Measurements from ENCODE around the gene ZNF358. TPM values are rescaled to one million over a fixed set of nuclear protein-coding genes. Genes with fewer than 3 reads are reported as not detected.

ZNF358 gene
- total and polyA plus RNA-seq, 11 donors: 49.3 to 159 (median 74.4) TPM

GRCh38 chr19:7497292-7497691 is 18.6 kb upstream of the ZNF358 start:
- DNase-seq: peak in 1 of 5 donors; percentile 38
- ATAC-seq: peak in 1 of 4 donors; percentile 29
- TF ChIP-seq CTCF (IDR thresholded peaks at IDR 0.05) (peak in 5 of 12 donors; percentile 13 to 33 (median 29)), POLR2A (IDR thresholded peaks at IDR 0.05) (no peak)
- H3K4me1 ChIP-seq: peaks cover 0 to 26% (median 11%) of the 10 kb centered on the region in 12 donors
- 47 to 63% (median 53%) methylated on average over 5 to 7 of the region's 7 CpGs for WGBS, 4 donors
- no peaks in the 10 kb centered on the region for H3K36me3 ChIP-seq
- H3K4me3 ChIP-seq: no peak overlapping the region
- H3K27ac ChIP-seq: no peak overlapping the region
- intact Hi-C loops (cut with DNase I): no loop called here
- peaks cover 3 to 23% (median 17%) of the 10 kb centered on the region in 9 donors for H3K27me3 ChIP-seq
- H3K9me3 ChIP-seq: no peaks in the 10 kb centered on the region

DNA sequence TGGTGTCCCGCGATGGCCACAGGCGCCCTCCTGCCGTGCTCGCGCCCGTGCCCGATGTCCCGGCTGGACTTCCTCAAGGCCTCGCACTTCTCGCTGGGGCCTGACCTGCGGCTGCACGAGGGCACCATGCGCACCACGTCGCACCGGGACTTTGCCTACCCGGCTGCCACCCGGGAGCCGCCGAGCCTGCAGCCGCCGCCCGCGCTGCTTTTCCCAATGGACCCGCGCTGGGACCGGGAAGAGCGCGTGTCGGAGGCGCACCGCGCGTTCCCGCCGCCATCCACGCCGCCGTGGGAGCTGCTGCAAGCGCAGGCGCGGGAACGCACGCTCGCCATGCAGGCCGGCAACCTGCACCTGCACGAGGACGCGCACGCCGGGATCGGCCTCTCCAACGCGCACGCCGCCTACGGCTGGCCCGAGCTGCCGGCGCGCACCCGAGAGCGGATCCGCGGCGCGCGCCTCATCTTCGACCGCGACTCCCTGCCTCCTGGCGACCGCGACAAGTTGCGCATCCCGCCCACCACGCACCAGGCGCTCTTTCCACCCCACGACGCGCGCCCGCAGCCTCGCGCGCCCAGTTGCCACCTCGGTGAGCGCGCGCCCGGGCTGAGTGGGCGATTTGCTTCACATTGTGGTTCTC is 15.0 kb upstream of the ZNF358 start:
- no peaks in the 10 kb centered on the region for H3K9me3 ChIP-seq
- H3K27ac ChIP-seq: no peak overlapping the region
- TF ChIP-seq CTCF (IDR thresholded peaks at IDR 0.05) (peak in 1 of 12 donors; percentile 12), POLR2A (IDR thresholded peaks at IDR 0.05) (no peak)
- H3K27me3 ChIP-seq: peaks cover 3 to 52% (median 29%) of the 10 kb centered on the region in 9 donors
- peak overlapping the region in 11 of 12 donors; percentile 30 to 56 (median 41) for H3K4me3 ChIP-seq
- 1 to 4% (median 2%) methylated on average over 36 to 93 of the region's 93 CpGs for WGBS, 4 donors
- intact Hi-C loops (cut with DNase I): no loop called here
- peak in 3 of 4 donors; percentile 57 to 68 (median 63) for ATAC-seq
- no peaks in the 10 kb centered on the region for H3K36me3 ChIP-seq
- peaks cover 0 to 18% (median 5%) of the 10 kb centered on the region in 12 donors for H3K4me1 ChIP-seq
- peak in 1 of 5 donors; percentile 60 for DNase-seq

DNA sequence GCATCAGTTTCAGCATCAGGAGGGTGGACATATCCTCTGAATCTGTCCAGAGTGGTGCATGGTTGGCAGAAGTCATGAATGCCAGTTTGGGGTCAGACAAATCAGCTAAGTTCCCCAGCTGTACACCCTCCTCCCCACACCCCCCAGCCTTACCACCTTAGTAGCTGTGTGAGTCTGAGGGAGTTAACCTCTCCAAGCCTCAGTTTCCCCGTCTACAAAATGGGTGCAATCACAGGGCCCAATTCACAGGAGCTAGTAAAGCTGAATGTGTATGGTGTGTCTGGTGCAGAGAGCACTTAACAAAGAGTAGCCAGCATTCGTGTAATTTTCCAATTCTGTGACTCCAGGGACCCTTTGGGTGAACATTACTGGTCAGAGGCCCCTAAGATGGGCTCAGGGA is 13.4 kb upstream of the ZNF358 start:
- TF ChIP-seq CTCF (IDR thresholded peaks at IDR 0.05) (no peak), POLR2A (IDR thresholded peaks at IDR 0.05) (no peak)
- no peak for DNase-seq
- WGBS, 4 donors: 30 to 74% (median 47%) methylated on average over 2 of the region's 2 CpGs
- H3K27ac ChIP-seq: no peak overlapping the region
- no peaks in the 10 kb centered on the region for H3K9me3 ChIP-seq
- no peaks in the 10 kb centered on the region for H3K36me3 ChIP-seq
- ATAC-seq: no peak
- H3K4me1 ChIP-seq: peaks cover 0 to 24% (median 6%) of the 10 kb centered on the region in 12 donors
- no peak overlapping the region for H3K4me3 ChIP-seq
- intact Hi-C loops (cut with DNase I): no loop called here
- peaks cover 3 to 52% (median 29%) of the 10 kb centered on the region in 9 donors for H3K27me3 ChIP-seq

DNA sequence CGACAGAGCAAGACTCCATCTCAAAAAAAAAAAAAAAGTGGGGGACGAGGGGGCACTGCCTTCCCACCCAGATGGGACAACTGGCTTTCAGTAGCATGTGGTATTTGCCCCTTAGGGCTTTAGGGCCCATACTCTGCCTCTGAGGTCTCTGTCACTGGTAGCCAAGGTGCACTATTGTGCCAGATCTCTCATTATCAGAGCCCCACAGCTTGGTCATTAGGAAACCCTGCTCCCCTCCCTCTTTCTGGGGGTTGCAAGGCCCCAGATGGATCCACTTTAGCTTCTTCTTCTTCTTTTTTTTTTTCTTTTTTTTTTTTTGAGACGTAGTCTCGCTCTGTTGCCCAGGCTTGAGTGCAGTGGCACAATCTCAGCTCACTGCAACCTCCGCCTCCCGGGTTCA is 11.2 kb upstream of the ZNF358 start:
- no peak for ATAC-seq

More for the DNA sequence above, 11.2 kb upstream of the ZNF358 start:
- H3K4me3 ChIP-seq: no peak overlapping the region
- no peak for DNase-seq
- no peak overlapping the region for H3K27ac ChIP-seq
- peaks cover 0 to 24% (median 6%) of the 10 kb centered on the region in 12 donors for H3K4me1 ChIP-seq
- TF ChIP-seq CTCF (IDR thresholded peaks at IDR 0.05) (no peak), POLR2A (IDR thresholded peaks at IDR 0.05) (no peak)
- WGBS, 4 donors: 86 to 94% (median 90%) methylated on average over 6 of the region's 6 CpGs
- intact Hi-C loops (cut with DNase I): no loop called here
- no peaks in the 10 kb centered on the region for H3K9me3 ChIP-seq
- no peaks in the 10 kb centered on the region for H3K36me3 ChIP-seq
- peaks cover 3 to 52% (median 29%) of the 10 kb centered on the region in 9 donors for H3K27me3 ChIP-seq
